Tibial artery (tissue), 4 donors: ENCODE results near the gene CD46.

ENCODE experiments used
- DNase-seq, 2 donors: peaks; one replicate each; pipeline ENCODE4 v3.0.0-alpha.2; 2019
- H3K27ac ChIP-seq, 2 donors: fragments of 200-600 bp; sonication (generic) in 1 of 2; 1 replicate in 1 of 2; 2 replicates in 1 of 2; pipeline ENCODE4 v1.5.1; 2018 to 2019; ENCODE audit warnings: mild to moderate bottlenecking in 1 of 2
- H3K27me3 ChIP-seq, 2 donors: fragments of 200-600 bp; sonication (generic) in 1 of 2; one replicate each; pipeline versions ENCODE4 v1.5.1 to v1.6.0; 2016 to 2019
- H3K36me3 ChIP-seq, 3 donors: fragments of 200-600 bp; sonication (generic) in 2 of 3; one replicate each; pipeline ENCODE4 v1.5.1; 2016 to 2019; ENCODE audit warnings: mild to moderate bottlenecking in 2 of 3
- H3K4me1 ChIP-seq, 4 donors: fragments of 200-600 bp; sonication (generic) in 2 of 4; 1 replicate in 3 of 4; 2 replicates in 1 of 4; pipeline ENCODE4 v1.5.1; 2016 to 2019
- H3K4me3 ChIP-seq, 2 donors: fragments of 200-600 bp; sonication (generic) in 1 of 2; 1 replicate in 1 of 2; 2 replicates in 1 of 2; pipeline ENCODE4 v1.5.1; 2018 to 2019; ENCODE audit warnings: mild to moderate bottlenecking in 2 of 2
- H3K9me3 ChIP-seq, 3 donors: fragments of 200-600 bp; sonication (generic) in 1 of 3; one replicate each; pipeline ENCODE4 v1.5.1; 2016 to 2019
- CTCF ChIP-seq, 2 experiments: fragments of 200-600 bp in 1 of 2; fragments of 450-650 bp in 1 of 2; IDR thresholded peaks; one replicate each; pipeline ENCODE4 v1.5.1; 2017 to 2019; ENCODE audit warnings: antibody characterized with exemption in 2 of 2, mild to moderate bottlenecking in 1 of 2, moderate library complexity in 1 of 2
- intact Hi-C: fragments of 100-400 bp; cut with DNase I; formaldehyde crosslinking; loops from one replicate; pipeline ENCODE4 v1.15.0; 2023; ENCODE audit warnings: low total_unique reads

Gene CD46

GRCh38 chr1:207804721-207805468 is 53.0 kb downstream of the CD46 start:
- DNase-seq: peak in 1 of 2 donors; percentile 66
- H3K4me3 ChIP-seq: no peak overlapping the region
- intact Hi-C loops: loop anchor here (5.0 to 10.0 kb wide), 2 partner anchors 420 to 542 kb away; no protein-coding TSS in a partner anchor

GRCh38 chr1:207805841-207806421 is 54.1 kb downstream of the CD46 start:
- no peak for TF ChIP-seq CTCF (IDR thresholded peaks at IDR 0.05)
- Histone ChIP-seq H3K4me1 (peaks cover 0 to 71% (median 61%) of the 10 kb centered on the region in 4 donors), H3K4me3 (no peak overlapping the region), H3K36me3 (peaks cover 74 to 100% (median 93%) of the 10 kb centered on the region in 3 donors), H3K27me3 (no peaks in the 10 kb centered on the region), H3K27ac (peak overlapping the region; percentile 85 to 100), H3K9me3 (no peaks in the 10 kb centered on the region)
- DNase-seq: peak; percentile 91 to 96
- intact Hi-C loops: loop anchor here (10.0 kb wide), 1 partner anchor 419 kb away; no protein-coding TSS in a partner anchor

More at GRCh38 chr1:207804721-207805468, 53.0 kb downstream of the CD46 start:
- Histone ChIP-seq H3K9me3 (no peaks in the 10 kb centered on the region), H3K27me3 (no peaks in the 10 kb centered on the region), H3K36me3 (peaks cover 71 to 100% (median 91%) of the 10 kb centered on the region in 3 donors), H3K4me1 (peaks cover 0 to 61% (median 51%) of the 10 kb centered on the region in 4 donors), H3K27ac (peak overlapping the region; percentile 85 to 100)
- TF ChIP-seq CTCF (IDR thresholded peaks at IDR 0.05): no peak

GRCh38 chr1:207806531-207807325 is 54.9 kb downstream of the CD46 start:
- no peak for TF ChIP-seq CTCF (IDR thresholded peaks at IDR 0.05)
- Histone ChIP-seq H3K4me1 (peaks cover 0 to 79% (median 68%) of the 10 kb centered on the region in 4 donors), H3K9me3 (no peaks in the 10 kb centered on the region), H3K4me3 (no peak overlapping the region), H3K27ac (peak overlapping the region; percentile 85 to 100), H3K36me3 (peaks cover 81 to 100% (median 96%) of the 10 kb centered on the region in 3 donors), H3K27me3 (no peaks in the 10 kb centered on the region)
- intact Hi-C loops: loop anchor here (10.0 kb wide), 1 partner anchor 418 kb away; no protein-coding TSS in a partner anchor
- DNase-seq: peak; percentile 22 to 67

GRCh38 chr1:207807326-207807689 is 55.5 kb downstream of the CD46 start:
- Histone ChIP-seq H3K27me3 (no peaks in the 10 kb centered on the region), H3K4me3 (no peak overlapping the region), H3K27ac (peak overlapping the region; percentile 85 to 100), H3K9me3 (no peaks in the 10 kb centered on the region), H3K4me1 (peaks cover 0 to 85% (median 74%) of the 10 kb centered on the region in 4 donors), H3K36me3 (peaks cover 84 to 100% (median 96%) of the 10 kb centered on the region in 3 donors)
- peak; percentile 21 to 68 for DNase-seq
- intact Hi-C loops: loop anchor here (10.0 kb wide), 1 partner anchor 417 kb away; no protein-coding TSS in a partner anchor
- no peak for TF ChIP-seq CTCF (IDR thresholded peaks at IDR 0.05)

- Histone ChIP-seq H3K27ac (peak overlapping the region; percentile 85 to 100), H3K4me1 (peaks cover 0 to 90% (median 79%) of the 10 kb centered on the region in 4 donors), H3K9me3 (no peaks in the 10 kb centered on the region), H3K27me3 (no peaks in the 10 kb centered on the region), H3K4me3 (no peak overlapping the region), H3K36me3 (peaks cover 88 to 100% (median 96%) of the 10 kb centered on the region in 3 donors)
- TF ChIP-seq CTCF (IDR thresholded peaks at IDR 0.05): no peak
- peak; percentile 34 to 75 for DNase-seq
- intact Hi-C loops: loop anchor here (10.0 kb wide), 1 partner anchor 417 kb away; no protein-coding TSS in a partner anchor
Observed at GRCh38 chr1:207807690-207808321, 56.0 kb downstream of the CD46 start.
